ENCODE data around the gene NDC1.
A peak's percentile ranks its signal among the peaks of the same experiment; 100 is the strongest.
"Not testable (repeated sequence)": the region's sequence is repeated elsewhere in the genome, so short reads cannot be mapped to it uniquely, and the experiment has no call there.

The NDC1 gene

GRCh38 chr1:53765657-53766056, 72.4 kb downstream of the NDC1 start:
- no peak for DNase-seq (ENCODE audit: low spot score)

GRCh38 chr1:53763911-53764310, 74.2 kb downstream of the NDC1 start:
- DNase-seq (ENCODE audit: low spot score): no peak

GRCh38 chr1:53763461-53763860, 74.6 kb downstream of the NDC1 start:
- no peak for DNase-seq (ENCODE audit: low spot score)

- not testable (repeated sequence) for DNase-seq (ENCODE audit: low spot score)
Measured at GRCh38 chr1:53760497-53760896, 77.6 kb downstream of the NDC1 start.

- DNase-seq (ENCODE audit: low spot score): no peak
Measured at GRCh38 chr1:53755874-53756273, 82.2 kb downstream of the NDC1 start.

GRCh38 chr1:53754484-53755312, 83.4 kb downstream of the NDC1 start:
- DNase-seq (ENCODE audit: low spot score): no peak

- DNase-seq (ENCODE audit: low spot score): no peak
Measured at GRCh38 chr1:53752281-53752680, 85.8 kb downstream of the NDC1 start.

- DNase-seq (ENCODE audit: low spot score): no peak
Measured at GRCh38 chr1:53747841-53748240, 90.3 kb downstream of the NDC1 start.

- DNase-seq (ENCODE audit: low spot score): no peak
Measured at GRCh38 chr1:53740621-53741105, 97.4 kb downstream of the NDC1 start.

- peak; percentile 97 for DNase-seq (ENCODE audit: low spot score)
Measured at GRCh38 chr1:53739109-53739681, 98.9 kb downstream of the NDC1 start, which contains the start of gene GLIS1. Gene GLIS1 (minus strand): TSS chr1:53739164. CDS start chr1:53738064, 1,100 bp downstream.

- DNase-seq (ENCODE audit: low spot score): no peak
Measured at GRCh38 chr1:53738205-53739108, 99.6 kb downstream of the NDC1 start.

GRCh38 chr1:53737648-53738204, 100.4 kb downstream of the NDC1 start:
- DNase-seq (ENCODE audit: low spot score): no peak

GRCh38 chr1:53736290-53736689, 101.8 kb downstream of the NDC1 start:
- DNase-seq (ENCODE audit: low spot score): no peak

GRCh38 chr1:53735681-53736080, 102.4 kb downstream of the NDC1 start:
- DNase-seq (ENCODE audit: low spot score): no peak

GRCh38 chr1:53735261-53735660, 102.8 kb downstream of the NDC1 start:
- no peak for DNase-seq (ENCODE audit: low spot score)

GRCh38 chr1:53734650-53735211, 103.4 kb downstream of the NDC1 start:
- no peak for DNase-seq (ENCODE audit: low spot score)

GRCh38 chr1:53733975-53734649, 104.0 kb downstream of the NDC1 start:
- no peak for DNase-seq (ENCODE audit: low spot score)

- no peak for DNase-seq (ENCODE audit: low spot score)
Measured at GRCh38 chr1:53733447-53733931, 104.6 kb downstream of the NDC1 start.

GRCh38 chr1:53732912-53733317, 105.2 kb downstream of the NDC1 start:
- no peak for DNase-seq (ENCODE audit: low spot score)

- no peak for DNase-seq (ENCODE audit: low spot score)
Measured at GRCh38 chr1:53732409-53732808, 105.7 kb downstream of the NDC1 start.

GRCh38 chr1:53731779-53732305, 106.3 kb downstream of the NDC1 start:
- DNase-seq (ENCODE audit: low spot score): no peak

Measured in HuH-7 (cell line).